ENCODE data around the gene PI4K2A.

PI4K2A gene

GRCh38 chr10:97721871-97722780 is 81.7 kb downstream of the PI4K2A start:
- Histone ChIP-seq H3K79me2 (ENCODE audit: insufficient read depth, low read length) (no peaks in the 10 kb centered on the region), H3K4me3 (ENCODE audit: insufficient read depth, low read length, poor library complexity, severe bottlenecking) (no peak overlapping the region), H3K27ac (ENCODE audit: low read depth, low read length) (no peak overlapping the region), H2AFZ (ENCODE audit: low read depth, low read length, severe bottlenecking) (no peak overlapping the region), H3K9ac (ENCODE audit: low read length) (no peak overlapping the region), H3K36me3 (ENCODE audit: low read length) (no peaks in the 10 kb centered on the region), H4K20me1 (ENCODE audit: low read depth, low read length) (no peaks in the 10 kb centered on the region), H3K9me3 (ENCODE audit: insufficient read depth, low read length) (no peaks in the 10 kb centered on the region), H3K4me2 (ENCODE audit: low read depth, low read length, poor library complexity, severe bottlenecking) (no peak overlapping the region), H3K27me3 (ENCODE audit: low read length) (no peaks in the 10 kb centered on the region), H3F3A (ENCODE audit: insufficient read depth) (no peaks in the 10 kb centered on the region), H3K9me2 (replicated peaks; ENCODE audit: insufficient read depth, low read length) (no peaks in the 10 kb centered on the region)
- TF ChIP-seq CTCF (IDR thresholded peaks at IDR 0.05; ENCODE audit: insufficient read depth, low read length, poor library complexity, severe bottlenecking) (no peak), EZH2phosphoT487 (conservative IDR thresholded peaks at IDR 0.05; ENCODE audit: low read length) (no peak)

GRCh38 chr10:97723001-97723400 is 82.5 kb downstream of the PI4K2A start:
- no peak overlapping the region for H3K4me3 ChIP-seq (ENCODE audit: insufficient read depth, low read length, poor library complexity, severe bottlenecking)
- H2AFZ ChIP-seq (ENCODE audit: low read depth, low read length, severe bottlenecking): no peak overlapping the region
- no peak overlapping the region for H3K27ac ChIP-seq (ENCODE audit: low read depth, low read length)
- no peaks in the 10 kb centered on the region for H4K20me1 ChIP-seq (ENCODE audit: low read depth, low read length)
- H3K79me2 ChIP-seq (ENCODE audit: insufficient read depth, low read length): no peaks in the 10 kb centered on the region
- no peak overlapping the region for H3K9ac ChIP-seq (ENCODE audit: low read length)
- no peak overlapping the region for H3K4me2 ChIP-seq (ENCODE audit: low read depth, low read length, poor library complexity, severe bottlenecking)
- TF ChIP-seq EZH2phosphoT487 (conservative IDR thresholded peaks at IDR 0.05; ENCODE audit: low read length) (no peak), CTCF (IDR thresholded peaks at IDR 0.05; ENCODE audit: insufficient read depth, low read length, poor library complexity, severe bottlenecking) (no peak)
- H3K9me2 ChIP-seq (replicated peaks; ENCODE audit: insufficient read depth, low read length): no peaks in the 10 kb centered on the region
- H3K36me3 ChIP-seq (ENCODE audit: low read length): no peaks in the 10 kb centered on the region
- no peaks in the 10 kb centered on the region for H3K27me3 ChIP-seq (ENCODE audit: low read length)
- no peaks in the 10 kb centered on the region for H3K9me3 ChIP-seq (ENCODE audit: insufficient read depth, low read length)
- H3F3A ChIP-seq (ENCODE audit: insufficient read depth): no peaks in the 10 kb centered on the region

GRCh38 chr10:97724341-97724941 is 84.0 kb downstream of the PI4K2A start:
- Histone ChIP-seq H3K9me3 (ENCODE audit: insufficient read depth, low read length) (no peaks in the 10 kb centered on the region), H4K20me1 (ENCODE audit: low read depth, low read length) (no peaks in the 10 kb centered on the region), H3K4me3 (ENCODE audit: insufficient read depth, low read length, poor library complexity, severe bottlenecking) (no peak overlapping the region), H3K9ac (ENCODE audit: low read length) (no peak overlapping the region), H3K27ac (ENCODE audit: low read depth, low read length) (no peak overlapping the region), H3K79me2 (ENCODE audit: insufficient read depth, low read length) (no peaks in the 10 kb centered on the region), H2AFZ (ENCODE audit: low read depth, low read length, severe bottlenecking) (no peak overlapping the region), H3K9me2 (replicated peaks; ENCODE audit: insufficient read depth, low read length) (no peaks in the 10 kb centered on the region), H3K27me3 (ENCODE audit: low read length) (no peaks in the 10 kb centered on the region), H3F3A (ENCODE audit: insufficient read depth) (no peaks in the 10 kb centered on the region), H3K36me3 (ENCODE audit: low read length) (no peaks in the 10 kb centered on the region), H3K4me2 (ENCODE audit: low read depth, low read length, poor library complexity, severe bottlenecking) (no peak overlapping the region)
- no peak for TF ChIP-seq CTCF (IDR thresholded peaks at IDR 0.05; ENCODE audit: insufficient read depth, low read length, poor library complexity, severe bottlenecking)
- TF ChIP-seq EZH2phosphoT487 (conservative IDR thresholded peaks at IDR 0.05; ENCODE audit: low read length): no peak
